OCI-LY3 (cell line): Measurements from ENCODE around the gene CDR2L.

Experiments
- EZH2phosphoT487 ChIP-seq: fragments of 200-600 bp; shearing (Covaris generic); IDR thresholded peaks from 2 replicates; pipeline ENCODE4 v1.6.1; 2018; ENCODE audit warnings: antibody characterized with exemption, mixed run types, low read depth
- TF ChIP-seq, protein P1 (sequence below): fragments of 200-600, 300-600 bp; sonication (generic); IDR thresholded peaks from 2 replicates; pipeline ENCODE4 v1.5.1; 2014; ENCODE audit warnings: antibody characterized with exemption, low read length, low read depth

GRCh38 chr17:75049706-75050105 lies 62.3 kb downstream of the CDR2L start:
- TF ChIP-seq, protein P1, sequence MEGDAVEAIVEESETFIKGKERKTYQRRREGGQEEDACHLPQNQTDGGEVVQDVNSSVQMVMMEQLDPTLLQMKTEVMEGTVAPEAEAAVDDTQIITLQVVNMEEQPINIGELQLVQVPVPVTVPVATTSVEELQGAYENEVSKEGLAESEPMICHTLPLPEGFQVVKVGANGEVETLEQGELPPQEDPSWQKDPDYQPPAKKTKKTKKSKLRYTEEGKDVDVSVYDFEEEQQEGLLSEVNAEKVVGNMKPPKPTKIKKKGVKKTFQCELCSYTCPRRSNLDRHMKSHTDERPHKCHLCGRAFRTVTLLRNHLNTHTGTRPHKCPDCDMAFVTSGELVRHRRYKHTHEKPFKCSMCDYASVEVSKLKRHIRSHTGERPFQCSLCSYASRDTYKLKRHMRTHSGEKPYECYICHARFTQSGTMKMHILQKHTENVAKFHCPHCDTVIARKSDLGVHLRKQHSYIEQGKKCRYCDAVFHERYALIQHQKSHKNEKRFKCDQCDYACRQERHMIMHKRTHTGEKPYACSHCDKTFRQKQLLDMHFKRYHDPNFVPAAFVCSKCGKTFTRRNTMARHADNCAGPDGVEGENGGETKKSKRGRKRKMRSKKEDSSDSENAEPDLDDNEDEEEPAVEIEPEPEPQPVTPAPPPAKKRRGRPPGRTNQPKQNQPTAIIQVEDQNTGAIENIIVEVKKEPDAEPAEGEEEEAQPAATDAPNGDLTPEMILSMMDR, result no peak
- no peak for TF ChIP-seq EZH2phosphoT487
